Heart left ventricle (tissue), 16 donors: Measurements from ENCODE around the gene HP1BP3. TPM values are rescaled to one million over a fixed set of nuclear protein-coding genes. Genes with fewer than 3 reads are reported as not detected.

Experiments
- ATAC-seq, 4 donors: fragments of 200-7000 bp; cut with Tn5 transposase; one replicate each; pipeline ENCODE4 v1.9.1; 2020 to 2022; ENCODE audit warnings: moderate library complexity in 4 of 4, mild to moderate bottlenecking in 3 of 4, moderate number of reproducible peaks in 1 of 4
- DNase-seq, 5 donors: peaks; one replicate each; pipeline ENCODE4 v3.0.0-alpha.2; 2020
- H3K27ac ChIP-seq, 12 donors: fragments of 200-600 bp; sonication (generic) in 4 of 12; one replicate each; pipeline versions ENCODE4 v1.5.0 to v1.8.0; 2016 to 2022; ENCODE audit warnings: mild to moderate bottlenecking in 2 of 12
- H3K27me3 ChIP-seq, 9 donors: fragments of 200-600 bp; sonication (generic) in 2 of 9; one replicate each; pipeline versions ENCODE4 v1.5.1 to v1.8.0; 2016 to 2022; ENCODE audit warnings: mild to moderate bottlenecking in 3 of 9
- H3K36me3 ChIP-seq, 9 donors: fragments of 200-600 bp; sonication (generic) in 2 of 9; one replicate each; pipeline versions ENCODE4 v1.5.0 to v1.8.0; 2018 to 2022; ENCODE audit warnings: mild to moderate bottlenecking in 2 of 9
- H3K4me1 ChIP-seq, 12 donors: fragments of 200-600 bp; sonication (generic) in 4 of 12; one replicate each; pipeline versions ENCODE4 v1.5.0 to v1.8.0; 2016 to 2022; ENCODE audit warnings: mild to moderate bottlenecking in 3 of 12
- H3K4me3 ChIP-seq, 12 donors: fragments of 200-600 bp; sonication (generic) in 4 of 12; one replicate each; pipeline versions ENCODE4 v1.5.0 to v1.8.0; 2017 to 2022; ENCODE audit warnings: mild to moderate bottlenecking in 9 of 12, moderate library complexity in 4 of 12
- H3K9me3 ChIP-seq, 12 donors: fragments of 200-600 bp; sonication (generic) in 4 of 12; one replicate each; pipeline versions ENCODE4 v1.5.0 to v1.8.0; 2016 to 2022; ENCODE audit warnings: mild to moderate bottlenecking in 1 of 12
- CTCF ChIP-seq, 12 donors: fragments of 200-600 bp; sonication (generic) in 4 of 12; IDR thresholded peaks; one replicate each; pipeline versions ENCODE4 v1.5.0 to v1.8.0; 2018 to 2022; ENCODE audit warnings: antibody characterized with exemption in 12 of 12, mild to moderate bottlenecking in 5 of 12
- POLR2A ChIP-seq, 2 donors: fragments of 450-650 bp; IDR thresholded peaks; one replicate each; pipeline ENCODE4 v1.6.1; 2017; ENCODE audit warnings: antibody characterized with exemption in 2 of 2, mild to moderate bottlenecking in 2 of 2, moderate library complexity in 2 of 2
- WGBS, 4 donors: extraction: QIAGEN DNeasy Blood & Tissue Kit in 2 of 4; methylation state at CpG; one replicate each; pipeline versions ENCODE4 v1.1.5 to v1.1.7; 2013 to 2018; 5-methylcytosine and 5-hydroxymethylcytosine counted together
- intact Hi-C, 10 donors: fragments of 100-400 bp; cut with DNase I; formaldehyde crosslinking; loops; one replicate each; pipeline versions ENCODE4 v1.11.1 to v1.14.2; 2022
- polyA plus RNA-seq, 2 donors: library from polyadenylated mRNA; stranded (reverse); fragments of 200-250 nt; gene quantifications; one replicate each; pipeline ENCODE4 v1.2.3, GENCODE V29; 2013
- total RNA-seq, 9 donors: library from RNA; depleted of rRNA in 2 of 9; stranded (reverse); fragments of >200 nt in 2 of 9; fragmentation: NEBNext Ultra II Directional in 3 of 9; extraction: Animal tissue kit (Norgen Biotek cat#: 25700) in 3 of 9; gene quantifications; one replicate each; pipeline versions ENCODE4 v1.1.0 to v1.2.4, GENCODE V29; 2016 to 2023
- donor health status: ischemic (EF 13 %, LVEDD 7.1; RV severe dilation, severe dysfunction).
- donor health status: healthy with polysubstance abuse.
- donor health status: DM: no; HTN: yes; CAD: no.
- donor health status: DM: no; HTN: no; CAD: no.
- donor health status: ischemic (EF 25% LVEDD 6.9; RV normal size, moderate dysfunction).
- donor health status: ischemic (EF 25% LVEDD 5.7; RV mildly dilated, moderate dysfunction).
- donor health status: healthy.
- donor health status: DM: yes; HTN: yes; CAD: no.
- donor health status: ischemic (EF 35%, LVEDD 5.7; RV mildly dilated, moderate dysfunction).
- donor health status: nonischemic (EF 11% LVEDD 7.7; RV severe dilation, severe dysfunction).
- donor health status: DM: yes; HTN: yes; CAD: no.
- donor health status: PGD.
- donor health status: ischemic (EF 29% LVEDD 5.4; RV normal size, mild dysfunction).
- donor health status: nonischemic (EF 23%, LVEDD 6.1; RV moderate dilation, normal function).

Gene HP1BP3
- total and polyA plus RNA-seq, 11 donors = 37.9 to 152 (median 113) TPM

- Histone ChIP-seq H3K4me1 (no peaks in the 10 kb centered on the region), H3K27ac (no peak overlapping the region), H3K27me3 (peaks cover 0 to 8% (median 0%) of the 10 kb centered on the region in 9 donors), H3K9me3 (no peaks in the 10 kb centered on the region), H3K36me3 (no peaks in the 10 kb centered on the region), H3K4me3 (no peak overlapping the region)
- intact Hi-C loops = no loop called here
- no peak for DNase-seq
- ATAC-seq = no peak
- no peak for TF ChIP-seq CTCF (IDR thresholded peaks at IDR 0.05)
- no peak for TF ChIP-seq POLR2A (IDR thresholded peaks at IDR 0.05)
- 49 to 61% (median 53%) methylated on average over 5 of the region's 5 CpGs for WGBS, 4 donors
Measured at GRCh38 chr1:20706841-20707240, 80.3 kb downstream of the HP1BP3 start.

GRCh38 chr1:20705203-20705755, 81.8 kb downstream of the HP1BP3 start:
- WGBS, 4 donors = 58 to 71% (median 65%) methylated on average over 14 to 15 of the region's 15 CpGs
- Histone ChIP-seq H3K27ac (no peak overlapping the region), H3K4me1 (no peaks in the 10 kb centered on the region), H3K9me3 (no peaks in the 10 kb centered on the region), H3K4me3 (no peak overlapping the region), H3K27me3 (no peaks in the 10 kb centered on the region), H3K36me3 (no peaks in the 10 kb centered on the region)
- no peak for TF ChIP-seq POLR2A (IDR thresholded peaks at IDR 0.05)
- TF ChIP-seq CTCF (IDR thresholded peaks at IDR 0.05) = no peak
- no peak for DNase-seq
- intact Hi-C loops = no loop called here
- no peak for ATAC-seq

- H3K4me3 ChIP-seq = no peak overlapping the region
- TF ChIP-seq CTCF (IDR thresholded peaks at IDR 0.05) (no peak), POLR2A (IDR thresholded peaks at IDR 0.05) (no peak)
- intact Hi-C loops = no loop called here
- WGBS, 4 donors = 93 to 97% (median 95%) methylated on average over 27 to 41 of the region's 41 CpGs
- no peaks in the 10 kb centered on the region for H3K9me3 ChIP-seq
- H3K27me3 ChIP-seq = no peaks in the 10 kb centered on the region
- no peak for ATAC-seq
- DNase-seq = no peak
- no peak overlapping the region for H3K27ac ChIP-seq
- no peaks in the 10 kb centered on the region for H3K36me3 ChIP-seq
- no peaks in the 10 kb centered on the region for H3K4me1 ChIP-seq
Measured at GRCh38 chr1:20704390-20705202, 82.5 kb downstream of the HP1BP3 start.

- 88 to 94% (median 89%) methylated on average over 4 of the region's 4 CpGs for WGBS, 4 donors
- Histone ChIP-seq H3K9me3 (no peaks in the 10 kb centered on the region), H3K27me3 (no peaks in the 10 kb centered on the region), H3K4me1 (no peaks in the 10 kb centered on the region), H3K27ac (no peak overlapping the region), H3K36me3 (no peaks in the 10 kb centered on the region), H3K4me3 (no peak overlapping the region)
- intact Hi-C loops = no loop called here
- DNase-seq = no peak
- ATAC-seq = no peak
- TF ChIP-seq POLR2A (IDR thresholded peaks at IDR 0.05) = no peak
- TF ChIP-seq CTCF (IDR thresholded peaks at IDR 0.05) = no peak
Measured at GRCh38 chr1:20703124-20703756, 83.9 kb downstream of the HP1BP3 start.
